ENCODE measurements around the gene TLX1.

The TLX1 gene

DNA sequence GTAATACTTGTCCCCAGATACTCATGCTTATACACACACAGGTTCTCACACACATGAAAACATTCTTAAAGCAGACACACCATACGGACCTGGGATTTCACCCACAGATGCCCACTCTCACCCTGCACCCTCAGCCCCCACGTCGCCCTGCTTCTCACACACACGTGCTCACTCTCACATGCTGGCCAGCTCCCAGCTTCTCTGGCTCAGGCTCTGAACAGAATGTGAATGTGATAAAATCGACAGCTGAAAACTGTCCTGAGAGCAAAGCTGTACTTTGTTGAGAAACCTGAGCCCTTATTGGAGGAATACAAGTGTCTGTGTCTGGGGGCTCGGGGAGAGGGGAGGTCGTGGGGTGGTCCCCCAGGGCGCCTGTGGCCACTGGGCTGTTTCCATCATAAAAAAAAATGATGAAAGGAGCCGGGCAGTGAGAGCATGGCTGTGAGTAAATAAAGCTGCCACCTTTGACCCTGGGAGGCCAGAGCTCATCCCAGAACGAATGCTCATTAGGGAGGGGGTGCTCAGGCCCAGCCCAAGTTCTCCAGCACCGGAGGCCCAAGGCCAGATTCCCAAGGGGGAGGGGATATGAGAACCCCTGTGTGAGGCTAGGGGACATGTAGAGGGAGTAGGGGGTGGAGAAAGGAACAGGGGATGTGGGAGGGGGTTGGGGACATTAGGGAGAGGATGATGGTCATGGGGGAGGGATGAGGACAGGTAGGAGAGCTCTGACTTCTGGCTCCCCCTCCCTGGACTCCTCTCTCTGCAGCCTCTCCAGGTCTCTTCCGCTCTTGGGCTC, 18.1 kb upstream of the TLX1 start:
- no peak for DNase-seq

DNA sequence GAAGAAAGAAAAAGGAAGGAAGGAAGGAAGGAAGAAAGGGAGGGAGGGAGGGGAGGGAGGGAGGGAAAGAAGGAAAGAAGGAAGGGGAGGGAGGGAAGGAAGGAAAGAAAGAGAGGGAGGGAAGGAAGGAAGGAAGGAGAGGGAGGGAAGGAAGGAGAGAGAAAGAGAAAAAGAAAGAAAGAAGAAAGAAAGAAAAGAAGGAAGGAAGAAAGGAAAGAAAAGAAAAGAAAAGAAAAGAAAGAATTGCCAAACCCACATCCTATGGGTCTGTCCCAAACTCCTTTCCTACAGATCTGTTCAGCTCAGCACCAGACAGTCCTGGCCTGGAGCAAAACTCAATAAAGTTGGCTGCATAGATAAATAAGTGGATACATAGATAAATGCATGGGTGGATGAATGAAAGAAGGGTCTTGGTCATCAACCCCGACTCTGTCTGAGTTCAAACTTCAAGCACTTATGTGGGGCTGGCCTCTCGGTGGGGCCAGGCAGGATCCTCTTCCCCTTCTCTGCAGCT, 17.2 kb upstream of the TLX1 start:
- DNase-seq, result no peak

DNA sequence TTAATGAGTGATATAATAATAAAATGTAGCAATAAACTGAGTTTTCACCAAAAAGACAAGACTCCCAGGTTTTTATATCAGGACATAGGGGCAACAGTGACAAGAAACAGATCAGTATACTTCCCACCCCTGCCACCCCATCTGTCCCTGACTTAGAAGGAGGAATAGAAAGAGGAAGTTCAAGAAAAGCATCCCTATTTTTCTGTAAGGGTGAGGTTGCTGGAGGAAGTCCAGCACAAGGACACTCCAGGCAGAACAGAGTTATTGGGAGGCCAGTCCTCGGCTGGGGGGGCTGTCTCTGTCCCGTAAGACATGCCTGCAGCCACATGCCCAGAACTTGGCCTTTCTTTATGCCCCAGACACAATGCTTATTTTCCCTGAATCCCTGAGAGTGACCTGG, 16.5 kb upstream of the TLX1 start:
- no peak for DNase-seq

DNA sequence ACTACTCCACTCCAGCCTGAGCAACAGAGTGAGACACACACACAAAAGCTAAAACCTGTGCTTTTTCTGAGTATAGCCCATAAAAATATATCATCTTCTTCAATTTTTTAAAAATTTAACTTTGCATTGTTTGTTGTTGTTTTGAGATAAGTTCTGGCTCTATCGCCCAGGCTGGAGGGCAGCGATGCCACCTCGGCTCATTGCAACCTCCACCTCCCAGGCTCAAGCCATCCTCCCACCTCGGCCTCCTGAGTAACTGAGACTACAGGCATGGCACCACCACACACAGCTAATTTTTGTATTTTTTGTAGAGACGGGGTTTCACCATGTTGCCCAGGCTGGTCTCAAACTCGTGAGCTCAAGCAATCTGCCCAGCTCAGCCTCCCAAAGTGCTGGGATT, 14.3 kb upstream of the TLX1 start:
- no peak for DNase-seq

DNA sequence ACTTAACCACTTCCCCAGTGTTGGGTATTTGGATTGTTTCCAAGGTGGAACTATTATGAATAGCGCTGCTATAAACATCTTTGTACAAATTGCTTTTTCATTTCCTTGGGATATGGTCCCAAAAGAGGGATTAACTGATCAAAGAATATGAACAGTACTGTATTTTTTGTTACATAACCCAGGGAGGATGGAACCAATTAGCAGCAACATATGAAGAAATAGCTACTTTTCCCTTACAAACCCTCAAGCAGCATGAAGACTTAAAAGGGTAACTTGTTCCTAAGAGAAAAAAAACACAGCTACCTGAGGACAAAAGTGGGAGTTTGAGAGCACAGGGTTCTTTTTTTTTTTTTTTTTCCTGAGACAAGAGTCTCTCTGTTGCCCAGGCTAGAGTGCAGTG, 13.1 kb upstream of the TLX1 start:
- DNase-seq, result no peak

DNA sequence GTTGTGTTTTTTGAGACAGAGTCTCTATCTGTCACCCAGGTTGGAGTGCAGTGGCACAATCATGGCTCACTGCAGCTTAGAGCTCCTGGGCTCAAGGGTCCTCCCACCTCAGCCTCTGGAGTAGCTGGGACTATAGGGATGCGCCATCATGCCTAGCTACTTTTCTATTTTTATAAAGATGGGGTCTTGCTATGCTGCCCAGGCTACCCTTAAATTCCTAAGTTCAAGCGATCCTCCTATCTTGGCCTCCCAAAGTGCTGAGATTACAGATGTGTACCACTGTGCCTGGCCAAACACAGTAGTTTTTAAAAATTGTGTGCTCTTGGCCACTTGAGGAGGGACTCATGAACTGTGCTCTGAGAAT, 10.6 kb upstream of the TLX1 start:
- no peak for DNase-seq

DNA sequence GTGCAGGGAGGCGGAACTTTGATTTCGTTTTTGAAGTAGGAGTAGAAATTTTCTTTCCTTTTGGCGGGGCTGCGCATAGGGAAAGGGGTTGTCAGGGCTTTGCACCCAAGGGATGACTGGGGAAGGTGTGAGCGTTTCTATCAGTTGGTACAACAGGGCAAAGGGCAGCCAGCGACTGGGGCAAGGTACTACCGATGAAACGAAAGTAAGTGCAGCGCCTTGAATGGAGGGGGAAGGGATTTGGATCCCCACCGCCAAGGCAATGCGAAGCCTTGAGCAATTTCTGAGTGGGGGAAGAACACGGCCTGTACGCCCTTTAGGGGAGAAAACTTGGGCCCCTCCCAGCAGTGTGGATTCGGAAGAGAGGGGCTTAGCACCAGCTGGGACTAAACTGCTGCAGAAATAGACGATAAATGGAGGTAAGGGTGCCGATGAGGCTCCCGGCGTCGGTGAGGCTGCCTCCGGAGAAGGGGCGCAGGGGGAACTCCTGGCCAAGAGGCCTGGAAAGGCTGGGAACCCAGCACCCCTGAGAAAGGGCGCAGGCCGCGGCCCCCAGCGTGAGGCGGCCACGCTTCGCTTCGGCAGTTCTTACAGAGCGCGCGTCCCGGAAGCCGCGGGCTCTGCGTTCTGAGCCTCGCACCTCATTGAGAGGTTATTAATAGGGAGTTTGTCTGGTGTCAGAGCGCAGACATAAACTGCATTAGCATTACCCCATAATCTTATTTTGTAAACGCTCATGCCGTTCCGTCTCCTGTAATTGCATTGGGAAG, 10.0 kb upstream of the TLX1 start:
- no peak for DNase-seq

DNA sequence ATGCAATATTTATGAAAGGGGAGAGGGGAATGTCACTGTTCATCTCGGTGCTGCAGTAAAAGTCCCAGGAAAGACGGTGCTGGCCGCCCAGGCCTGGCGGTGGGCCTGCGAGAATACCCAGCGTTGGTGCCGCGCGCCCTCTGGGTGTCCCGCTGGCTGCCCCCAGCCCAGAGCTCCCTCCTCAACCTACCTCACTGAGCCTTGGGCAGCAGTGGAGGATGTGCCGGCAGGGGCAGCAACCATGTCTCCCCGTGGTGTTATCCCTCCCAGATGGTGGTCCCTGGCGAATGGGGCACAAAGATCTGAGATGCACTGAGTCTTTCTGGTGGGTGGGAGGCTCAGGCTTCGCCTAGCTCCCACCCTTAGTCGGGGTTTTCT, 9.5 kb upstream of the TLX1 start:
- no peak for DNase-seq

DNA sequence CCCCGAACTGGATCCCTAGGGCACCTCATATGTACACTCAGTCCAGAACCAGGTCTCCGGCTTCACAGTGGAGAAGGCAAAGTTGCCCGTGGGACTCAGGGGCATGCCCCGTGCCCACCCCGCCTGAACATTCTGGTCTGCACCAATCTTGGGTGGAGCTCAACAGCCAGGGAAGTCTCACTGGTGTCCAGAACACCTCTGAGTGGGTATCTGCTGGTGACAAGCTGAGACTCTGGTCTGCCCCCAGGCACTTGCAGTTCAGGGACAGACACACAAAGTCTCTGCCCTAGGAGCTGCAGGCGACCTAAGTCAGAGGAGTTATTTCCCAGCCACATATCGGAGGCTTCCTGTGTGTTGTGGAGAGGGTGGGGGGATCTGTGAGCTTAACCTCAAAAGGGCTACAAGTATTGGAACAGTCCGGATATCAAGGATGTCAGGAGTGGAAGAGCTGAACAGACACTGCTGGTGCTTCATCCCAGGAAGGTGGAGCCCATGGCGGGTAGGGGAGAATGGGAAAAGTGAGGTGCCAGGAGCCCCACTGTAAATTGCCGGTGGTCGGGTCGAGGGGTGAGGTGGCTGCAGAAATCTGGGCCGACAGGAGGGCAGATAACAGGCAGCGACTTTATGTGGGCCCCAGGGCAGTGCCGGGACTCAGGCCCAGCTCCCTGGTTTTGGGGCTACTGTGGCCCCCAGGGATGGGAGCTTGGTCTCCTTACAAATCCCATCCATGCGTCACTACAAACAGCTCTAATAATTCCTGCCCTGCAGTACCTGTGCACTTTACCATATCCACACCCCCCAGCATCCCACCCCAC, 8.6 kb upstream of the TLX1 start:
- no peak for DNase-seq

DNA sequence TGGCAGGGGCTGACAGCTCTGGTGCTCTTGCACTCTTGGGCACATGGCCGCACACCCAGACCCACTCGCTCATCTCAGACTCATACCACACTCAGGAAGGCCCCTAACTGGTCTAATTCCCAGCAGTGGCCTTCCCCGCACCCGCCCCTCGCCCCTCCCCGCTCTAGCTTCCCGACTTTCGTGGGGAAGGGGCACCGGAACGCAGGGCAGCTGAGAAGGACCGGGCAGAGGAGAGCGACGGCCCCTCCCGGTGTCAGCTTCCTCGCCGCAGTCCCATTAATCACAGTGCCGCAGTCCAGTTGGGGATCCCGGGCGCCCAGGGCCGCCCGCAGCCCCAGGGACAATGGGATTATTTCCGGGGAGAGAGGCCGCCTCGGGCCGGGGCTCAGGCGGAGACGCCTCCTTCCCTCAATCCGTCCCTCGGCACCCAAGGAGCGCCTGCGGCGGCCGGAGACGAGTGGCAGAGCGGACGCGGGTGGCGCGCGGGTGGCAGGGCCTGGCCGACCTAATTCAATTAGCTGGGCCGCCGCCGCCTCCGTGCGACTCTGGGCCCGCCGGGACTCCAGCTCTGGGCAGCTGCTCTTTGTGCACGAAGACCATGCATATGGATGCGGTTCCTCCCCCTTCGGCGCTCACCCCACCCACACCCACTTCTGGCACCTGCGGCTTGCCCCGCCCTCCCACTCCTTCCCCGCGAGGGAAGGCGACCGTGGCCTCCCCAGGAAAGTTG, 7.8 kb upstream of the TLX1 start:
- no peak for DNase-seq

DNA sequence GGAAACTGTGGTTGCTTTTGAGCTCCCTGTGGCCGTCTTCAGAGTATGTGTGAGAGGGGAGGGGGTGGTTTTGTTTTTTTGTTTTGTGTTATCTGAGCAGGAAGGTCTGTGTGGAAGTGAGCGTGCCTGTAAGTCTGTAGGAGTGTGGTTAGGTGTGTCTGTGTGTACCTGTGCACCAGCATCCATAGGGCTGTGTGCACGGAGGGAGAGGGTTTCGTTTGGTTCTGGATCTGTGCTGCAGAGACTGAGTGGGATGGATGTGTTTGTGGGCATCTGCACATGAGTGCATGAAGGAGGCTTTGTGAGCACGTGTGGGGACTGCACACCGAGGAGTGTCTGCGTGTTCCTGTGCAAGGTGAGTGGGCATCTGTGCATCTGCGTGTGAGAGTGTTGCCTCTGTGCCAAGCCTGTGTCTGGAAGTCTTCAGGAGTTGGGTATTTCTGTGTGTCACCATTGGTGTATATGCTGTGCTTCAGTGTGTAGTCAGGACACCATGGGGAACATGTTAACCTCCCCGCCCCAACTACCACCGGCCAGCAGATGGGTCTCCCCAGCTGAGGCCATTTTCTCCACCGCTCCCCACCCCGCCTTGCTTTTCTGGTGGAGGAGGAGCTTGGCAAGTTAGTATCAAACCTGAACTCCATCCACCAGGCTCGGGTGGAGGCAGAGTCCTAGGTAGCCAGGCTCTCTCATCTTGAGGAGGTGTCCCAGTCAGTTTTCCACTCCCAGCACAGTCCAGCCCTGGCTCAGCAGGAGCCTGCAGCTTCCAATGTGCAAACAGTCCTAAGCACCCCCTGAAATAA, 7.1 kb upstream of the TLX1 start:
- no peak for DNase-seq

DNA sequence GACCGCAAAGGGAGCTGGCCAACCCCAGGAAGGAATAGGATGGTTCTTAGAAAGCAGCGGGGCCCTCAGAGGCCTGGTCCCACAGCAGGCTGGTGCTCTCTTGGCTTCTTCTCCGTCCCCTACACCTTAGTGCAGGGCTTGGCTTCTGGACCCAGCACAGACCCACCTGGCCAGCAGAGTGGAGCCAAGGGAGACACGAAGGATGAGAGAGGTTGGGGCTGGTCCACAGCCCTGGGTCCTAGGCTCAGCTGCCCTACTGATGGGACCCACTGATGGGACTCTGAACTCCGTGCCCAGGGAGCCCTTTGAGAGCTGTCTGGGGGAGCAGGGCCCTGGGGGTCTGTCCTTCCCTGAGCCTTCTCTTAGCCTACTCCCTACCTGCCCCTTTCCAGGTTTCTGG, 6.2 kb upstream of the TLX1 start:
- no peak for DNase-seq

DNA sequence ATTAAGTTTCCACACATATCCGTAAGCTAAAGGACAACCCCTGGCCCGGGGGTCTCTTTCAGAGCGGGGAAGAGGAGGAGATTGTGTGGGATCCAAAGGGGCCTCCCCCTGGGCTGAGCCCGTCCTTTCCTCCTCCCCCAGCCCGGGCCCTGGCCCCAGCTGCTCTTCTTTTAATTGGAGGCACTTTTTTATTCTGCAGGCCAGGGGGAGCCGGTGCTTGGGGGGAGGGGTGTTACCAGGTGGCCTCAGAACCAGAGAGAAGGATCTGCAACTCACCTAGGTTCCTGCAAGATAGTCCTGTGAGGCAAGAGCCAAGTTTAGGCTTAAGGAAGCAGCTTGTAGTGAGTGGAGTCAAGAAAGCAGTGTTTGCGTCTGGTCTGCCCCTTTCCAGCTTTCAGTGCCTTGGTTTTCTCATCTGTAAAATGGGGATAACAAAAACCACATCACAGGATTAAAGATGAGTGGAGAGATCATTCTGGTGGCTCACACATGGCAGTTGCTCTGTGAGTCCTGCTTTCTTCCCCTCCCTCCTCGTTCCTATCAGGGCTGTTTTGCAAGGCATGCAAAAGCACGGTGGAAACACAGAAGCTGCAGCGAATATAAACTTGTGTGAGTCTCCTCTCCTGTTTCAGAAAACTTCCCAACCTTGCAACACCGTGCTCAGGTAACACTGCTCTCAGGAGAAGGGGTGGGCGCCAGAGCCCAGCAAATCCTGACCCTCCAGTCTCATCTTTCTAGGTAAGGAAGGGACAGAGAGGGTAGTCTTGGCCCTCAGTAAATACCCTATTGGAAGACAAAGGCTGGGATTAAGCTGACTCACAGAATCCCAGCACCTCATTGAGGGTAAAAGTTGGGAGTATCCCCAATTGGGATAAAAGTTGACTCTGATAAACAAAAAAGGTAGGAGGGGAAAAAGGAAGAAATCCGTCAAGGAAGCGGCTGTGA, 4.1 kb upstream of the TLX1 start:
- no peak for DNase-seq

DNA sequence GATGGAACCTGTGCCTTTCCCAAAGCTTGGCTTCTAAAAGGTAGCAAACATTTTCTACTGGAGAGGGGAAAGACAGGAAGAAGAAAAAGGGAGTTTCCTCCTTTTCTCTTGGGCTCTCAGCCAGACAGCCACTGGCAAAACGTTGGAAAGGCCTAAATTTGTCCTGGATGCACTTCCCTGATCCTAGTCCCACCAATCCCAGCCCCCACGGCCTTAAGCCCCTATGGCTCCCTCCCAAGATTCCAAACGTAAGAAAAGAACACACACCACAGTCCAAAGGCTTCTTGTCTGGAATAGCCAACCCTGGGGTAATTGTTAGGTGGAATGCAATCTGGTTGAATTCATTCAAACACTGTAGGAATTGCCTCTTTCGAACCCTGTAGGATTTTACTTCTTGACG, 959 bp upstream of the TLX1 start:
- DNase-seq, result no peak

DNA sequence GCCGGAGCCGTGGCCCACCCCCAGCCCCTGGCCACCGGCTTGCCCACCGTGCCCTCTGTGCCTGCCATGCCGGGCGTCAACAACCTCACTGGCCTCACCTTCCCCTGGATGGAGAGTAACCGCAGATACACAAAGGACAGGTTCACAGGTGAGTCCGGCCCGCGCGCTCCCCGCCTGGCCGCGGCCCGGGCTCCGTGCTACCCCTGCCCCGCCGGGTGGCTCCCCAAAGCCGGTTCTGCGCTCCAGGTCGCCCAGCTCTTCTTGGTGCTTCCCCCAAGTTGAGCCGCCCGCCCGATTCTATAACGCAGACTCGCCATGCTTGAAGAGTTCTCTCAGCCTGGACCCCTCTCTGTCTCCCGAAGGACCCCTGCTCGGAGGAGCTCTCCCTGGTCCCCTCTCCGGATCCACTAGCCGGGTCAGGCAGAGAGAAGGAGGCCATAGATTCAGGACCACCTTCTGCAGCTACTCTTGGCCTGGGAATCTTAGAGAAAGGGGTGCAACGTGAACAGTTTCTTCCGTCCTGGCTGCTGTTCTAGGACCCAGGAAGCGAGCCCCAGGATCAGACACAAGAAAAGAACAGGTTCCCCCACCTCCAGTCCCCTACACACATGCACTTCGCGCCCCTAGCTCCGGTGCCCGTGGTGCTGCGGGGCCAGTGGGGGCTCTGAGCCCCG, 999 bp downstream of the TLX1 start:
- no peak for DNase-seq

DNA sequence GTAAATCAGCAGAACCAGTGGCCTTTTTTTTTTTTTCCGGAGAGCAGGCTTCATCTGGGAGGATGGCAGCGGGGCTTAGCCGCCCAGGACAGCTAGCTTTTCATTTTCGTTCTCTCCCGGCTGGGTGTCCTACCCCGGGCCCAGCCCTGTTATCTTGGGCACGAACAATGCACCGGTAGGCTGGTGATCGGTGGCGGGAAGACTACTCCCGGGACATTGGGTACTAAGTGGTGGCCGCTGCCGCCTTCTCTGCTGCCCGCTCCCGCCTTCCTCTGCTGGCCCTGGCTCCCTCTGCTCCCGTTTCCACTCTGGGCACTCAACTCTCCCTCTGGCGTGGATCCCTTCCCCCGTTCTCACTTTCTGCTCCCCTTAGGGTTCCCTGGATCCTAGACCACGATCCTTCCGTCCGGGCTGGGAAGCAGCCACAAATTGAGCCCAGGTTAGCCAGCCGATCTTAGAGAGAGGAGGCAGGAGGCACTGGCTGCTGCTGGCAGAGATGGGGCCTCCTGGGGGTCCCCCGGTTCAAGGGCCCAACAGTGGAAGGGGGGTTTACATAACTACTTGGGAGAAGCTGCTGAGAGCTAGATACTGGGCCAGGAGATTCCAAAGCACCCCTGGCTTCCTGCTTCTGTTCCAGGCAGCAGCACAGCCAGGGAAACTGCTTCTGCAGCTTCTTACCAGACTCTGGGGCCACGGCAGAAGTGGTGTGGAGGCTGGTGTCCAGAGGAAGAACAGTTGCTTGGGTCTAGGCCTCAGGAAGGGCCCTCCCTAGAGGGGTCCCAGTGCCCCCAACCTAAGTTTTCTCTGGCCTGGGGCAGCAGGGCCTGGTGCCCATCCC, 1.8 kb downstream of the TLX1 start:
- DNase-seq, result no peak

DNA sequence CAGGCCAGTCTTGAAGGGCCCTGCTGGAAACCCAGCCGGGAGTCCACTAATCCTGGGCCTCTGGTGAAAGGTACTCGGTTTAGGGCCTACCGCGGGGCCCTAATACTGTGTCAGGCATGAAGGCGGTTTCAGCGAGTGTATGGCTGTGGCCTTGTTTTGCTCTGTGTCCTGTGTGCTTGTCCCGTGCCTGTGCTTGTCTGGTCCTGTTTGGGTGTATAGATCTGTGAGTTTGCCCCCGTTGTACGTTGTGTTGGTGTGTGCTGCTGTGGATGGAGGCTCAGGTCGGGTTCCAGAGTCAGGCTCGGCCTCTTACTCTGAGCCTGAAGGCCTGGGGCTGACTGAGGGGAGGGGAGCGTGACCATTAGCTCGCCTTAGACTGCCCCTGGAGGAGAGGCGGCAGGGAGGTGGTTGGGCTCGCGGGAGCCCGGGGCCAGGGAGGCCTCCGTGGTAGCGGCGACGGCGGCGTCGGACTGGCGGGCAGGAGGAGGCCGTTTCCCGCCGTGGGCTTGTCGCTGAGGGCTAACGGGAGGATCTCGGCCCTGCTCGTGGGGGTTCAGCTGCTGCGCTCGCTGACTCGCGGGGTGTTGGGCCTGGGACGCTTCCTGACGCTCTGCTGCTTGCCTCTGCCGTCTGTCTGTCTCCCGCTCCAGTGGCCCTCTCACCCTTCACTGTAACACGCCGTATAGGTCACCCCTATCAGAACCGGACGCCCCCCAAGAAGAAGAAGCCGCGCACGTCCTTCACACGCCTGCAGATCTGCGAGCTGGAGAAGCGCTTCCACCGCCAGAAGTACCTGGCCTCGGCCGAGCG, 2.6 kb downstream of the TLX1 start:
- no peak for DNase-seq

Measured in activated gamma-delta T cell (primary cell).